Panc1 (cell line): Measurements from ENCODE around the gene BICD2. TPM values are rescaled to one million over a fixed set of nuclear protein-coding genes. Genes with fewer than 3 reads are reported as not detected.

ENCODE experiments used
- ATAC-seq: fragments of 200-7000 bp; cut with Tn5 transposase; 2 replicates; pipeline ENCODE4 v1.9.1; 2020; ENCODE audit warnings: mild to moderate bottlenecking, moderate library complexity
- BruUV-seq: library from RNA; stranded (reverse); fragments of 400-500 nt; replicated peaks from 2 replicates; lab custom pipeline; 2021; lab: Mats Ljungman, UMichigan
- CTCF ChIA-PET: fragments of 300-600 bp; sonication (Branson Sonifier 250); formaldehyde crosslinking; loops from one replicate; lab custom pipeline; 2022; ENCODE audit warnings: antibody characterized with exemption; lab: Charles Lee
- POLR2A ChIA-PET: fragments of 300-600 bp; sonication (Branson Sonifier 250); formaldehyde crosslinking; loops from one replicate; lab custom pipeline; 2022; ENCODE audit warnings: antibody characterized with exemption; lab: Charles Lee
- DNase-seq: peaks from one replicate; pipeline ENCODE4 v3.0.0-alpha.2; 2010; ENCODE audit warnings: low read depth, low spot score
- H3K27ac ChIP-seq: 2 replicates; pipeline ENCODE4 v1.5.1; 2011; ENCODE audit warnings: mild to moderate bottlenecking, low read length, inconsistent platforms
- H3K27me3 ChIP-seq: fragments of 200-500 bp; sonication (Bioruptor generic); 2 replicates; pipeline ENCODE4 v1.6.0; 2014; ENCODE audit warnings: low read length, inconsistent platforms; ENCODE audit not compliant: control insufficient read depth, insufficient read depth
- H3K36me3 ChIP-seq: fragments of 200-500 bp; sonication (Bioruptor generic); 2 replicates; pipeline ENCODE4 v1.5.1; 2014; ENCODE audit warnings: inconsistent platforms, mild to moderate bottlenecking, low read length, moderate library complexity; ENCODE audit not compliant: control insufficient read depth, insufficient read depth
- H3K4me1 ChIP-seq: 2 replicates; pipeline ENCODE4 v1.5.1; 2011; ENCODE audit warnings: inconsistent platforms, mild to moderate bottlenecking, low read length, moderate library complexity; ENCODE audit not compliant: control insufficient read depth, insufficient read depth
- H3K4me3 ChIP-seq, 2 experiments: 2 replicates each; pipeline ENCODE4 v1.5.1; 2011 to 2012; ENCODE audit warnings: low read depth in 2 of 2, low read length in 2 of 2, mild to moderate bottlenecking in 2 of 2, inconsistent platforms in 1 of 2, moderate library complexity in 1 of 2
- H3K9me3 ChIP-seq: fragments of 200-500 bp; sonication (Bioruptor generic); 2 replicates; pipeline ENCODE4 v1.5.1; 2014; ENCODE audit warnings: low read depth, mild to moderate bottlenecking, inconsistent platforms, low read length, moderate library complexity; ENCODE audit not compliant: control insufficient read depth, insufficient read depth
- CTCF ChIP-seq: fragments of 450-650 bp; IDR thresholded peaks from 2 replicates; pipeline ENCODE4 v1.5.1; 2017; ENCODE audit warnings: mild to moderate bottlenecking
- POLR2AphosphoS5 ChIP-seq: IDR thresholded peaks from 2 replicates; pipeline ENCODE4 v1.6.1; 2012; ENCODE audit warnings: mild to moderate bottlenecking, low read depth, low read length, moderate library complexity
- REST ChIP-seq, 2 experiments: IDR thresholded peaks; 2 replicates each; pipeline ENCODE4 v1.6.1; 2011 to 2012; ENCODE audit warnings: low read depth in 2 of 2, control low read depth in 1 of 2, low read length in 1 of 2, mild to moderate bottlenecking in 1 of 2, moderate library complexity in 1 of 2; ENCODE audit not compliant: insufficient read depth in 1 of 2
- SIN3A ChIP-seq: IDR thresholded peaks from 2 replicates; pipeline ENCODE4 v1.6.1; 2012; ENCODE audit warnings: low read depth, mild to moderate bottlenecking, low read length, moderate library complexity, borderline replicate concordance; ENCODE audit not compliant: insufficient read depth
- TCF7L2 ChIP-seq: IDR thresholded peaks from 2 replicates; pipeline ENCODE4 v1.6.1; 2011; ENCODE audit warnings: mild to moderate bottlenecking, low read depth, low read length, inconsistent platforms
- in situ Hi-C: cut with HindIII; loops from 2 replicates; pipeline ENCODE4 v1.10.0; 2016; ENCODE audit warnings: low sequenced_read_pairs, low pct_unique_long_range_greater_than_20kb
- intact Hi-C: fragments of 100-400 bp; cut with micrococcal nuclease; formaldehyde crosslinking; loops from one replicate; pipeline ENCODE4 v1.10.0; 2022; ENCODE audit not compliant: unreplicated experiment
- total RNA-seq: library from RNA; stranded (reverse); gene quantifications from one replicate; pipeline ENCODE4 v1.2.1, GENCODE V29; 2021; ENCODE audit not compliant: unreplicated experiment

Gene BICD2
- total RNA-seq, 1 experiment from 2014 or later, result 17.3 TPM

GRCh38 chr9:92726971-92727715 is 37.5 kb downstream of the BICD2 start:
- intact Hi-C loops (no loop called here), in situ Hi-C loops (no loop called here)
- no peaks in the 10 kb centered on the region for H3K27me3 ChIP-seq
- no peaks in the 10 kb centered on the region for H3K9me3 ChIP-seq
- no peaks in the 10 kb centered on the region for H3K4me1 ChIP-seq
- BruUV-seq, result no TSS peak
- no peak overlapping the region for H3K4me3 ChIP-seq
- no peak overlapping the region for H3K27ac ChIP-seq
- ChIA-PET POLR2A (no interaction called here), CTCF (interaction anchor here (0.6 kb wide), 1 partner anchor 61 kb away, joined by 3 read pairs; no protein-coding TSS in a partner anchor)
- TF ChIP-seq CTCF (no peak), TCF7L2 (no peak), POLR2AphosphoS5 (no peak), REST (IDR thresholded peaks at IDR 0.05; ENCODE audit: insufficient read depth in 1 of 2, low read depth in 2 of 2, low read length in 1 of 2) (no peak), SIN3A (no peak)
- ATAC-seq (no peak), DNase-seq (no peak)
- H3K36me3 ChIP-seq, result no peaks in the 10 kb centered on the region

- Histone ChIP-seq H3K27me3 (no peaks in the 10 kb centered on the region), H3K4me1 (no peaks in the 10 kb centered on the region), H3K27ac (no peak overlapping the region), H3K4me3 (no peak overlapping the region), H3K9me3 (no peaks in the 10 kb centered on the region), H3K36me3 (no peaks in the 10 kb centered on the region)
- in situ Hi-C loops, result no loop called here
- ChIA-PET CTCF (interaction anchor here (0.6 kb wide), 1 partner anchor 62 kb away, joined by 3 read pairs; no protein-coding TSS in a partner anchor), POLR2A (no interaction called here)
- intact Hi-C loops, result no loop called here
- ATAC-seq, result no peak
- TF ChIP-seq TCF7L2 (no peak), CTCF (no peak), REST (IDR thresholded peaks at IDR 0.05; ENCODE audit: insufficient read depth in 1 of 2, low read depth in 2 of 2, low read length in 1 of 2) (no peak), POLR2AphosphoS5 (no peak), SIN3A (no peak)
- no peak for DNase-seq
- no TSS peak for BruUV-seq
Measured at GRCh38 chr9:92726348-92726747, 38.3 kb downstream of the BICD2 start.
